GM10847 (cell line): Measurements from ENCODE around the gene DMPK.

Experiments used
- POLR2A ChIP-seq: IDR thresholded peaks from 2 replicates; pipeline ENCODE4 v1.6.1; 2011; ENCODE audit not compliant: insufficient read length; ENCODE audit errors: extremely low read depth

DMPK gene

DNA sequence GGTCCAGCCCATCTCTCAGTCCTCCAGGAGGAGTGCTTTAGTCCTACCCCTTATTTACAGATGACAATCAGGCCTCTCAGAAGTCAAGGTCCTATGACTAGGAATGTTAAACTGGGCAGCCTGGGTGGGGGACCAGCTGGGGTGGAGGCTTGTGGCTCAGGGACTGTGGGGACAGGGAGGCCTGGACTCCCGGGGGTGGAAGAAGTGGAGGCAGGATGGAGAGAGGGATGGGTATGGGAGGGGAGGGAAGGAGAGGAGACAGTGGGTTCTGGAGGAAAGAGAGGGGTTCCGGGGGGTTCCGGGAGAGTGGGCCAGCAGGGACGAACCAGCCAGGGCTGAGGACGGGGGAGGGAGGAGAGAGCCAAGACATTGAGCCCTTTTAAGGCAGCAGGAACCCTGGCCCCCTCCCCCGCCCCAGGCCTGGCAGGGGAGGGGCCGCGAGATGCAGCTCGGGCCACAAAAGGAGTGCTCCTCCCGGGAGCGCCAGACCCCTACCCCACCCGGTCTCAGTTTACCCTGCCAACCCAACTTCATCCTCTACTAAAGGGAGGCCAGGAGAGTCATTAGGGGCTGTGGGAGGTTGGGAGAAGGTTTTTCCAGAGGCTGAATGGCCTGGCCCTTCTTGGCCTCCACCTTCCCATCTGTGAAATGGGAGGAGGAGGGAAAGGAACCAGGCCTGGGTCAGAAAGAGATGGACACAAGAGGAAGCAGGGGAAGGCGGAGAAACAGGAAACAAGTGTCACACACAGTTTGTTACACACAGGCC lies 1.7 kb downstream of the DMPK start:
- no peak for TF ChIP-seq POLR2A

DNA sequence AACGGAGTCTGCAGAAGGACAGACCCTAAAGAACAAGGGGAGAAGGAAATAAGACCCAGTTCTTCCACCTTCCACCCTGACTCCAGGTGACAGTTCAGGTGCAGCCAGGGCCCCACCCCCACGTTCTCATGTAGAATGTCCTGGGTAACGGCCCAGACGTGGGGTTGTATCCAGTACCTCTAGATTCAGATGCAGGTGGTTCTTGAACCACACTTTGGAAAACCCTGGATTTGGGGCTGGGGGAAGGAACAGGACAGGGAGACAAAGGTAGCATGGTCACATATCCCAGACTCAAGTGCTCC lies 2.2 kb downstream of the DMPK start:
- TF ChIP-seq POLR2A, result no peak

DNA sequence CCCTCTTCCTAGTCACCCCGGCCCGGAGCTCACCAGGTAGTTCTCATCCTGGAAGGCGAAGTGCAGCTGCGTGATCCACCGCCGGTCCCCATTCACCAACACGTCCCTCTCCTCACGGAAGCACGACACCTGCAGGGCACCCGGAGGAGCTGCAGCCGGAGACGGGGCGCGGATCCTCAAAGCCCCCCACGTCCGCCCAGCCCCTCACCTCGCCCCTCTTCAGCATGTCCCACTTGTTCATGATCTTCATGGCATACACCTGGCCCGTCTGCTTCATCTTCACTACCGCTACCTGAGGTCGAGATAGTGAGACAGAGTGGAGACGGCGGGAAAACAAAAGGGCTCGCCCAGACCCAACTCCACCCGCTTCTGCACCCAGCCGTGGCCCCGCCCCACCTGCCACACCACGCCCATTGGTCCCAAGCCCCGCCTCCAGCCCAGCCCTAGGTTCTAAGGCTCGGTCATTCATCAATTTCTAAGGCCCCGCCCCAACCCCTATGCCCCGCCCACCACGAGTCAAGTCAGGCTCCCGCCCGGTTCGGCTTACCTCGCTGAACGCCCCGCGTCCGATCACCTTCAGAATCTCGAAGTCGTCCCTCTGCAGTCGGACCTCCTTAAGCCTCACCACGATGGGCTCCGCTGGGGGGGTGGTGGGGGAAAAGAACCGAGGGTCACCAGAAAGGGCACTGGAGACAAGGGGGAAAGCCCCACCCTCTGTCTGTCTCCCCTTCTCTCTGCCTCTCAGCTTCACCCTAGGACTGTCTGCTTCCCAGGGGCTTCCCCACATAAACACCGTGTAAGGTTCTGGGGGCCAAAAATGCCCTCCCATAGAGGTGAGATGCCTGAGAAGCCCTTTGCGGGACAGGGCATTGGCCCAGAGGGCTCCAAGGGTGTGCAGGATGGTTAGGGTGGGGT lies 2.8 kb downstream of the DMPK start:
- TF ChIP-seq POLR2A, result no peak

DNA sequence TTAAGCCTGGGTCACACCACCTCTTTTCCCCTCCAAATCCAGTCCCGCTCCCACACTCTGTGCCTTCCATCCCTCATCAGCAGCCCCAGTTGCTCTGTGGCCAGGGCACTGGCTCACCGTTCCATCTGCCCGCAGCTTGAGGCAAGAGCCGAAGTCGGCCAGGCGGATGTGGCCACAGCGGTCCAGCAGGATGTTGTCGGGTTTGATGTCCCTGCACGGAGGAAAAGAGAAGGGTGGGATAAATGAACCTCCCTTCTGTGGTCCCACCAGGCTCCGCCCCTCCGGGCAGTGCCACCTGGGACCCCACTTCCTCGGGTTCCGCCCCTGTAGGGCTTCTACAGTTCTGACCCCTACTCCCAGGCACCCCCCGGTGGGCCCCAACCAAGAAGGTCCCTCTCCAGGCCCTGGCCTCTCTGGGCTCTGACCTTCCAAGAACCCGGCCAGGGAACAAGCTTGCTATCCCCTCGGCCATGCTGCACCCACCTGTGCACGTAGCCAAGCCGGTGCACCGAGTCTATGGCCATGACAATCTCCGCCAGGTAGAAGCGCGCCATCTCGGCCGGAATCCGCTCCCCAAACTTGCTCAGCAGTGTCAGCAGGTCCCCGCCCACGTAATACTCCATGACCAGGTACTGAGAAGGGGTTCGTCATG lies 4.2 kb downstream of the DMPK start:
- TF ChIP-seq POLR2A, result no peak

DNA sequence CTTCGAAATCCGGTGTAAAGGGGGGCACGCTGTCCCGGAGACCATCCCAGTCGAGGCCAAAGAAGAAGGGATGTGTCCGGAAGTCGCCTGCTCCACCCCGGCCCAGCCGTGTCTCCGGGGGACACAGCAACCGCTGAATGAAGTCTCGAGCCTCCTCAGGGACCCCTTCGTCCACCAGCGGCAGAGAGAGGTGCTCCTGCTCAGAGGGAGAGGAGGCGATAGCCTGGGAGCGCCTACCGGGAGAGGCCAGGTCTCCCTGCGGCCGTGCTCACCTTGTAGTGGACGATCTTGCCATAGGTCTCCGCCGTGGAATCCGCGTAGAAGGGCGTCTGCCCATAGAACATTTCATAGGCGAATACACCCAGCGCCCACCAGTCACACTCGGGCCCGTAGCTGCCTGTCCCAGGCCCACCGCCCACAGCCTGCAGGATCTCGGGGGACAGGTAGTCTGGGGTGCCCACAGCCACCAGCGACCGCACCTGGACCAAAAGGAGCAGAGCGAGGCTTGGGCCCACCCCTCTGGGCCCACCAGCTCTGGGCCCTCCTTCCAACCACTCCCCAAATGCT lies 4.8 kb downstream of the DMPK start:
- TF ChIP-seq POLR2A, result no peak

DNA sequence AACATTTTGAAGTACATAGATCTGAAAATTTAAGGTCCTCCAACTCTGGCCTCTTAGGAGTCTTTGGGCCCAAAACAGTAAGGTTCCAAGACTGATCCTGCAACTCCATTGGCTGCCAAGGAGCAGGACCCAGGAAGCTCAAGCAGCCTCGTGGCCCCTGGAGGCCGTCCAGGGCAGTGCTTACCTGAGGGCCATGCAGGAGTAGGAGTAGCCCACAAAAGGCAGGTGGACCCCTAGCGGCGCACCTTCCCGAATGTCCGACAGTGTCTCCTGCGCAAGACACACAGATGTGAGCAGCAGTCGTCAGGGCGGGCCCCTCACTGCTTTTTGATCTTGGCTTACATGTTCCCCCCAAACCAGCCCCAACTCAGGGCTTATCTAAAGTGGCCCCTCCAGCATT lies 7.5 kb downstream of the DMPK start:
- TF ChIP-seq POLR2A, result no peak

DNA sequence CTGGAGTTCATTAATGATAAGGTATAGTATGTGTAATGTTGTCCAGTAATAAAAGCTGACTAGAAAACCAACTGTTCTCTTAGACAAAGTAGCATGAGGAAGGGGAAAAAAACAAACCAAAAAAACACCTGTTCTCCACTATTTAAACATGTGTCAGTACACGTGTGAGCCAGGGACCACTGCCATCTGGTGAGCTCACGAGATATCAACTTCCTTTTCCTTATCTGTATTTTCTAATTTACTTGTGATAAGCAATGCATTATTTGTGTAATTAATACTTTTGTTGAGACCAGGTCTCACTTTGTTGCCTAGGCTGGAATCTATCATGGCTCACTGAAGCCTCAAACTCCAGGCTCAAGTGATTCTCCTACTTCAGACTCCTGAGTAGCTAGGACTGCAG lies 8.9 kb downstream of the DMPK start:
- no peak for TF ChIP-seq POLR2A

DNA sequence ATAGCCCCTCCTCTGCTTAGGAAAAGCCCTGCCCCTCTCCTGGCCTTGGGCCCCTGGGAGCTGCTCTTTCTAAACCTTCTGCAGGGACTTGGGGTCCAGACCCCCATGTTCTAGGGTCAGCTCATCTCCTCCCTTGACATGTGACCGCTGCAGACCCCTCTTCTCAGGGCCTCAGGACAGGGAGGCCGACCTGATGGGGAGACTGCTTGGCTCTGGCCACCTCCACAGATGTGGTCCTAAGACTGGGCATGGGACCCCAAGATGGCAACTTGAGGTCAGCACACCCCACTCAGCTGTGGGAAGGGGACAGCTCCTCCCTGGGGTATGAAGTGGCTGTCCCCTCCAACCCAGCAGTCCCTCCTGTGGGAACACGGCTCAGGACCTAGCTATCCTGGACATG lies 9.4 kb downstream of the DMPK start:
- TF ChIP-seq POLR2A, result no peak

DNA sequence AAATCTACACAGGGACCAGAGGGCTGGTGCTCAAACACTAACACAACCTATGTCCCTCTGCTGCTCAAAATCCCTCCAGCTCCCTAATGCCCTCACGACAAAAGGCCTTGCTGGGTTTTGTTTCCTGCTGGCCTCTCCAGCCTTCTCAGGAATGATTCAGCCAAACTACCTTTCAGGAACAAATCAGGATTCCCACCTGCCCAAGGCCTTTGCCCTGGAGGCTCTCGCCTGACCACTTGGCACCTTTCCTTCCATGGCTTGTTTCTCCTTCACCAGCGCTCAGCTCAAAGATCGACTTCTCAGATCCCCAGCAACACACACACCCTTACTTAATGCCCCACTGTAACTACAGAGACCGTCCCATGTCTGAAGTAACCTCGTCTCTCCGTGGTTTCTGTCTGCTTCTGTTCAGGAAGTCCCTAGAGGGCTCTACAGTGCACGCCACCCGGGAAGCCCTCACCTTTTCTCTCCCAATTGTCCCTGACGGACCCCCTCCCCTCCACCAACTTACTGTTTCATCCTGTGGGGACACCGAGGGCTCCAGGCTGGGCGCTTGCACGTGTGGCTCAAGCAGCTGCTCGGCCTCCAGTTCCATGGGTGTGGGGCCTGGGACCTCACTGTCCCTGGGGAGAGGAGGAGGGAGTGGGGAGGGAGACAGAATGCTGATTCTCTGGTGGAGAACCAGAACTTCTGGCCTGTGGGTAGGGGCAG lies 10.0 kb downstream of the DMPK start:
- TF ChIP-seq POLR2A, result no peak

DNA sequence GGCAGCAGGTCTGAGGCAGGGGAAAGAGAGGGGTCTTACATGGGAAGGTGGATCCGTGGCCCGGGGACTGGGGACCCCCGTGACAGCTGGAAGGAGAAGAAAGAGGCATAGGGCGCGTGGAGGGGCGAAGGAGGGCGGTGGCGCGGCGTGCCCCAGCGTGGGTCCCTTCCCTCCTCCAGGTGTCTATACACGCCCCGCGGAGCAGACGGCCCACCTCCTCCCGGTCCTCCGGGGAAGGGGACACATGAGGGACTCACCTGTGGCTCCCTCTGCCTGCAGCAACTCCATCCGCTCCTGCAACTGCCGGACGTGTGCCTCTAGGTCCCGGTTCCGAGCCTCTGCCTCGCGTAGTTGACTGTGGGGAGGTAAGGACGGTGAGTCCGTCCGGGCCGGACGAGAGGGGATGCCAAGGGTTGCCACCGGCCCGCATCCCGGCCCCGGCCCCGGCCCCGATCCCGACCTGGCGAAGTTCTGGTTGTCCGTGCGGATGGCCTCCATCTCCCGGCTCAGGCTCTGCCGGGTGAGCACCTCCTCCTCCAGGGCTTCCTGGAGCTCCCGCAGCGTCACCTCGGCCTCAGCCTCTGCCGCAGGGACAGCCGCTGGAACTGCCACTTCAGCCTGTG lies 10.9 kb downstream of the DMPK start:
- no peak for TF ChIP-seq POLR2A

DNA sequence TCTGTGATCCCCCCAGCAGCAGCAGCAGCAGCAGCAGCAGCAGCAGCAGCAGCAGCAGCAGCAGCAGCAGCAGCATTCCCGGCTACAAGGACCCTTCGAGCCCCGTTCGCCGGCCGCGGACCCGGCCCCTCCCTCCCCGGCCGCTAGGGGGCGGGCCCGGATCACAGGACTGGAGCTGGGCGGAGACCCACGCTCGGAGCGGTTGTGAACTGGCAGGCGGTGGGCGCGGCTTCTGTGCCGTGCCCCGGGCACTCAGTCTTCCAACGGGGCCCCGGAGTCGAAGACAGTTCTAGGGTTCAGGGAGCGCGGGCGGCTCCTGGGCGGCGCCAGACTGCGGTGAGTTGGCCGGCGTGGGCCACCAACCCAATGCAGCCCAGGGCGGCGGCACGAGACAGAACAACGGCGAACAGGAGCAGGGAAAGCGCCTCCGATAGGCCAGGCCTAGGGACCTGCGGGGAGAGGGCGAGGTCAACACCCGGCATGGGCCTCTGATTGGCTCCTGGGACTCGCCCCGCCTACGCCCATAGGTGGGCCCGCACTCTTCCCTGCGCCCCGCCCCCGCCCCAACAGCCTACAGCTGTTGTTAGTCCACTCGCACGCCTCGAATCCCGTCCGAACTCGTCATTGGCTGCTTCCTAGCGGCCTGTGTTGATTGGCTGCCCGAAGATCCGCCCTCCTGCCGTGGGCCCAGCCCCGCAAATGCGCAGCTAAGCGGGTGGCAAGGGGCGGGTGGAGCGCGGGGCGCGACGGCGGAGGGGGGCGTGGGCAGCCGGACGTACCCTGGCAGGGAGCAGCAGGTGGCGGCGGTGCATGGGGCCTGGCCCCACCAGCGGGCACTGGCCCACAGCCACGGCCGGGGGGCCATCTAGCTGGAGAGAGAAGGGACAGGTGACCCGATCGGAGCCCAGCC lies 11.8 kb downstream of the DMPK start:
- no peak for TF ChIP-seq POLR2A

DNA sequence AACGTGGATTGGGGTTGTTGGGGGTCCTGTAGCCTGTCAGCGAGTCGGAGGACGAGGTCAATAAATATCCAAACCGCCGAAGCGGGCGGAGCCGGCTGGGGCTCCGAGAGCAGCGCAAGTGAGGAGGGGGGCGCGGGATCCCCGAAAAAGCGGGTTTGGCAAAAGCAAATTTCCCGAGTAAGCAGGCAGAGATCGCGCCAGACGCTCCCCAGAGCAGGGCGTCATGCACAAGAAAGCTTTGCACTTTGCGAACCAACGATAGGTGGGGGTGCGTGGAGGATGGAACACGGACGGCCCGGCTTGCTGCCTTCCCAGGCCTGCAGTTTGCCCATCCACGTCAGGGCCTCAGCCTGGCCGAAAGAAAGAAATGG lies 12.5 kb downstream of the DMPK start:
- no peak for TF ChIP-seq POLR2A

DNA sequence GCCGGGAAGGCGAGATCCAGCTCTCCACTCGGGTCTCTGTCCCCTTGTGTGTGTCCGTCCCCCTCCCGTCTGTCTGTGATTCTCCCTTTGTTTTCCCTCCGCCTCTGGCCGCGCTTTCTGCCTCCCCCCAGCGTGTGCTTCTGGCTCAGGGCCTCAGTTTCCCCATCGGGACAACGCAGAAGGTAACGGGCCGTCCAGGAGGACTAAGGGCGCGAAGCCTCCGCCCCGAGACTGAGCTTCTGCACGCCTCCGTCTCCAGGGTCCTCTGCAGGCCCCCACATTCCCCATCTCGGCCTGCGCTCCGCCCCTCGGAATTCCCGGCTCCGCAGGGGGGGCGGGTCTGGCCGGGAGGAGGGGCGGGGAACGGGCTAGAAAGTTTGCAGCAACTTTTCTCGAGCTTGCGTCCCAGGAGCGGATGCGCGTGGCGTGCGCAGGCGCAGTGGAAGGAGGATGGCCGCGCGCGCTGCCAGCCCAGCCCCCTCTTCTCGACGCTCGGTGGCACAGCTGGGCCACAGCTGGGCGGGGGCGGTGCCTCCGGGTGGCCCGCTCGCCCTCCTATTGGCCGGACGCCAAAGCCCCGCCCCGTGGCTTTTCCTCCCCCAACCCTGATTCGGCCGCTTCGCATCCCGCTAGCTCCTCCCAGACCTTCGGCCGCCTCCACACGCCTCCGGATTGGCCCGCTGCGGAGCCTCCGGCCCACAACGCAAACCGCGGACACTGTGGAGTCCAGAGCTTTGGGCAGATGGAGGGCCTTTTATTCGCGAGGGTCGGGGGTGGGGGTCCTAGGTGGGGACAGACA lies 13.1 kb downstream of the DMPK start, which contains the start of gene SIX5:
Gene SIX5, minus strand, starts transcription at position 269 of the 799 bp plus-strand sequence. CDS start 408 bp downstream, outside the sequence.
- peak; percentile 20 for TF ChIP-seq POLR2A
